Right kidney (tissue), 1 donor: ENCODE measurements around the gene MYO10.
A peak's percentile ranks its signal among the peaks of the same experiment; 100 is the strongest.

ENCODE experiments used
- DNase-seq: peaks from one replicate; pipeline ENCODE4 v3.0.0-alpha.2; 2016

The MYO10 gene

GRCh38 chr5:16617274-16617968 lies 318.7 kb downstream of the MYO10 start:
- DNase-seq, result peak; percentile 58

GRCh38 chr5:16616536-16617273 lies 319.4 kb downstream of the MYO10 start, which contains the start of gene RETREG1:
TSS of gene RETREG1 (minus strand) at chr5:16616997. CDS start at chr5:16616971, 26 bp downstream.
- peak; percentile 80 for DNase-seq

- no peak for DNase-seq
Measured at GRCh38 chr5:16615741-16616535, 320.1 kb downstream of the MYO10 start.

GRCh38 chr5:16612007-16612406 lies 324.1 kb downstream of the MYO10 start:
- DNase-seq, result no peak
